BE2C (cell line): ENCODE results near the gene EPG5.

Experiments used
- DNase-seq: peaks from one replicate; pipeline ENCODE4 v3.0.0-alpha.2; 2020
- H3K27me3 ChIP-seq: fragments of 250-450 bp; sonication (Bioruptor Pico); 2 replicates; pipeline ENCODE4 v1.5.1; 2020; ENCODE audit warnings: mild to moderate bottlenecking
- H3K36me3 ChIP-seq: fragments of 250-450 bp; sonication (Bioruptor Pico); 2 replicates; pipeline ENCODE4 v1.5.1; 2020; ENCODE audit warnings: mild to moderate bottlenecking
- H3K4me1 ChIP-seq: fragments of 250-450 bp; sonication (Bioruptor Pico); 2 replicates; pipeline ENCODE4 v1.5.1; 2020
- H3K4me3 ChIP-seq: 2 replicates; pipeline ENCODE4 v1.5.1; 2011; ENCODE audit warnings: low read depth, low read length
- H3K9me3 ChIP-seq: fragments of 250-450 bp; sonication (Bioruptor Pico); 2 replicates; pipeline ENCODE4 v1.5.1; 2020
- CTCF ChIP-seq: IDR thresholded peaks from 2 replicates; pipeline ENCODE4 v1.5.1; 2012; ENCODE audit warnings: mild to moderate bottlenecking, low read depth, low read length

Gene EPG5

GRCh38 chr18:45984546-45985235, 17.6 kb upstream of the EPG5 start:
- Histone ChIP-seq H3K27me3 (no peaks in the 10 kb centered on the region; the same call in 1 of the 2 replicates), H3K9me3 (no peaks in the 10 kb centered on the region), H3K4me1 (no peaks in the 10 kb centered on the region), H3K4me3 (no peak overlapping the region), H3K36me3 (no peaks in the 10 kb centered on the region)
- no peak for TF ChIP-seq CTCF
- no peak for DNase-seq

DNA sequence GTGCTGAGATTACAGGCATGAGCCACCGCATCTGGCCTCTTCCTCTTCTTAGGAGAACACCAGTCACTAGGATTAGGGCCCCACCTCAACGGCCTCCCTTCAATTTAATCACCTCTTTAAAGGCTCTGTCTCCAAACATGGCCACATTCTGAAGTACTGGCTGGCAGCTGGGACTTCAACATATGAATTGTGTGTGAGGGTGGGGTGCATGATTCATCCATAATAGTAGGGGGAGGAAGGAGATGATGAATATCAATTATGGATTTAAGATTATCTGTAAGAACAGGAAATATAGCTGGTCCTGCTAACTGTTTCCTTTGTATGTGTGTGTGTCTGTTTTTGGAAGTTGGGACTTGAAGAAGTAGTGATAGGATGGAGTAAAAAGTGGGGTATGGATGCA, 14.7 kb upstream of the EPG5 start:
- Histone ChIP-seq H3K4me3 (no peak overlapping the region), H3K4me1 (no peaks in the 10 kb centered on the region), H3K9me3 (no peaks in the 10 kb centered on the region), H3K27me3 (no peaks in the 10 kb centered on the region; the same call in 1 of the 2 replicates), H3K36me3 (no peaks in the 10 kb centered on the region)
- DNase-seq = no peak
- TF ChIP-seq CTCF = no peak

- Histone ChIP-seq H3K36me3 (no peaks in the 10 kb centered on the region), H3K27me3 (no peaks in the 10 kb centered on the region; the same call in 1 of the 2 replicates), H3K4me1 (no peaks in the 10 kb centered on the region), H3K4me3 (no peak overlapping the region), H3K9me3 (no peaks in the 10 kb centered on the region)
- no peak for TF ChIP-seq CTCF
- no peak for DNase-seq
Observed at GRCh38 chr18:45980229-45980628, 13.1 kb upstream of the EPG5 start.

- TF ChIP-seq CTCF = no peak
- no peak for DNase-seq
- H3K4me3 ChIP-seq = no peak overlapping the region
- H3K27me3 ChIP-seq = no peaks in the 10 kb centered on the region
- H3K4me1 ChIP-seq = no peaks in the 10 kb centered on the region
- H3K9me3 ChIP-seq = no peaks in the 10 kb centered on the region
- no peaks in the 10 kb centered on the region for H3K36me3 ChIP-seq
Observed at GRCh38 chr18:45978084-45978483, 11.0 kb upstream of the EPG5 start.

GRCh38 chr18:45976974-45977373, 9.8 kb upstream of the EPG5 start:
- Histone ChIP-seq H3K4me1 (no peaks in the 10 kb centered on the region), H3K27me3 (no peaks in the 10 kb centered on the region), H3K9me3 (no peaks in the 10 kb centered on the region), H3K4me3 (no peak overlapping the region), H3K36me3 (no peaks in the 10 kb centered on the region)
- TF ChIP-seq CTCF = no peak
- no peak for DNase-seq

DNA sequence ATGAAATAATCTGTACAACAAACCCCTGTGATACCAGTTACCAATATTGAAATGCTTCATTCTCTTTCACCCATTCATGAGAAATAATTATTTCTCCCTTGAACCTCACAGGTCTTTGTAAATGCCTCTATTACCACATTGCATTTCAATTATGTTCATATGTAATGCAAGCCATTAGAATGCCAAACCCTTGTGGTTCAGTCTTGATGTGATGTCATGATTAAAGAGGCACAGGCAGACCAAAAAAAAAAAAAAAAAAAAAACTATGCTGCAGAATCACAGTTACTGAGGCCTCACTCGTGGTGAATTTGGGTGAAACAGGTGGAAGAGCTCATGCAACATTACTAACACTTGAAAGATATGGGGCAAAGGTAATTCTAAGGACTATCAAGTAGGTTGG, 9.4 kb upstream of the EPG5 start:
- Histone ChIP-seq H3K36me3 (no peaks in the 10 kb centered on the region), H3K27me3 (no peaks in the 10 kb centered on the region), H3K4me3 (no peak overlapping the region), H3K4me1 (no peaks in the 10 kb centered on the region), H3K9me3 (no peaks in the 10 kb centered on the region)
- no peak for TF ChIP-seq CTCF
- DNase-seq = no peak
